Naive B cell (primary cell): ENCODE data around the gene SIGLEC6. TPM values are rescaled to one million over a fixed set of nuclear protein-coding genes. Genes with fewer than 3 reads are reported as not detected.

ENCODE experiments used
- ATAC-seq, 2 donors: fragments of 150-1000 bp; cut with Tn5 transposase; 2 replicates each; pipeline ENCODE4 v1.10.0; 2021; ENCODE audit warnings: low read depth in 2 of 2, mild to moderate bottlenecking in 2 of 2, moderate library complexity in 2 of 2
- DNase-seq: peaks from one replicate; pipeline ENCODE4 v3.0.0; 2022
- H3K27ac Mint-ChIP-seq, 6 donors: one replicate each; pipeline ENCODE4 v1.8.0; 2020 to 2022; ENCODE audit warnings: mild to moderate bottlenecking in 6 of 6, mixed read lengths in 6 of 6, moderate library complexity in 5 of 6, inconsistent platforms in 2 of 6
- H3K27me3 Mint-ChIP-seq, 3 donors: one replicate each; pipeline ENCODE4 v1.8.0; 2021 to 2022; ENCODE audit warnings: mixed read lengths in 3 of 3, mild to moderate bottlenecking in 1 of 3
- H3K36me3 Mint-ChIP-seq, 2 donors: one replicate each; pipeline ENCODE4 v1.8.0; 2020 to 2022; ENCODE audit warnings: mixed read lengths in 2 of 2, inconsistent platforms in 1 of 2, mild to moderate bottlenecking in 1 of 2
- H3K4me1 Mint-ChIP-seq, 3 donors: one replicate each; pipeline ENCODE4 v1.8.0; 2020 to 2022; ENCODE audit warnings: mixed read lengths in 3 of 3, inconsistent platforms in 1 of 3, mild to moderate bottlenecking in 1 of 3, moderate library complexity in 1 of 3
- H3K4me3 Mint-ChIP-seq, 8 donors: one replicate each; pipeline ENCODE4 v1.8.0; 2020 to 2022; ENCODE audit warnings: mild to moderate bottlenecking in 8 of 8, mixed read lengths in 8 of 8, moderate library complexity in 8 of 8, inconsistent platforms in 2 of 8
- H3K9me3 Mint-ChIP-seq, 7 donors: one replicate each; pipeline ENCODE4 v1.8.0; 2020 to 2022; ENCODE audit warnings: mixed read lengths in 7 of 7, mild to moderate bottlenecking in 5 of 7, inconsistent platforms in 2 of 7, moderate library complexity in 1 of 7
- polyA plus RNA-seq, 6 donors: library from polyadenylated mRNA; unstranded; fragments of 300-500 nt; fragmentation: Illumina TruSeq; gene quantifications; one replicate each; pipeline ENCODE4 v1.2.3, GENCODE V29; 2021; ENCODE audit warnings: low read depth in 6 of 6

SIGLEC6 gene
- polyA plus RNA-seq, result 1 to 10 TPM in 3 of 6 donors, under 1 TPM in 2, not detected in 1; 0.72 to 1.9 (median 1.2) TPM

- DNase-seq, result peak; percentile 78
- Mint-ChIP-seq H3K27me3 (peaks cover 0 to 5% (median 0%) of the 10 kb centered on the region in 3 donors), H3K36me3 (no peaks in the 10 kb centered on the region), H3K27ac (peak within 1 kb of the TSS; percentile 57 to 94 (median 75)), H3K4me3 (peak within 1 kb of the TSS; percentile 69 to 89 (median 84)), H3K4me1 (peaks cover 44 to 59% (median 46%) of the 10 kb centered on the region in 3 donors), H3K9me3 (no peaks in the 10 kb centered on the region)
- ATAC-seq, result peak; percentile 100
Measured at GRCh38 chr19:51531349-51532315, at the start of gene SIGLEC6. Gene SIGLEC6 (minus strand): TSS chr19:51531670. CDS start chr19:51531648, 22 bp downstream.

DNA sequence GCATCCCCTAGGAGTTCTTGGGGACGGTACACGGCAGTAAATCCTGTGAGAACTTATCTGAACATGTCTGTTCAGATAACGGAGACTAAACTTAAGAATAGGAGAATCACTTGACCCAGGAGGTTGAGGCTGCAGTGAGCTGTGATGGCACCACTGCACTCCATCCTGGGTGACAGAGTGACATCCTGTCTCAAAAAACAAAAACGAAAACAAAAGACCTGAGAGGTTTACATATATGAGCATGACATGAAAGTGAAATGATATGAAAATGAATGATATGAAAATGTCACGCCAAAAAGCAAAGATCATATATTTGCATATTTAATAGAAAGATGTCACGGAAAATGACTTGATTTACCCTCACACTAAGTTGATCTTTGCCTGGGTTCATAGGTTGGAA is 45.4 kb upstream of the SIGLEC6 start:
- no peaks in the 10 kb centered on the region for H3K9me3 Mint-ChIP-seq
- peak overlapping the region in 3 of 6 donors; percentile 22 to 82 (median 37) for H3K27ac Mint-ChIP-seq
- H3K27me3 Mint-ChIP-seq, result no peaks in the 10 kb centered on the region
- peaks cover 14 to 36% (median 29%) of the 10 kb centered on the region in 3 donors for H3K4me1 Mint-ChIP-seq
- DNase-seq (no peak), ATAC-seq (no peak)
- H3K4me3 Mint-ChIP-seq, result no peak overlapping the region
- H3K36me3 Mint-ChIP-seq, result peaks cover 23 to 27% of the 10 kb centered on the region in 2 donors

- H3K27ac Mint-ChIP-seq, result peak overlapping the region in 3 of 6 donors; percentile 42 to 88 (median 65)
- peak overlapping the region in 4 of 8 donors; percentile 22 to 70 (median 37) for H3K4me3 Mint-ChIP-seq
- DNase-seq, result no peak
- ATAC-seq, result no peak
- H3K27me3 Mint-ChIP-seq, result no peaks in the 10 kb centered on the region
- H3K4me1 Mint-ChIP-seq, result peaks cover 21 to 43% (median 42%) of the 10 kb centered on the region in 3 donors
- peaks cover 5 to 7% of the 10 kb centered on the region in 2 donors for H3K36me3 Mint-ChIP-seq
- no peaks in the 10 kb centered on the region for H3K9me3 Mint-ChIP-seq
Measured at GRCh38 chr19:51573331-51573730, 41.9 kb upstream of the SIGLEC6 start.

DNA sequence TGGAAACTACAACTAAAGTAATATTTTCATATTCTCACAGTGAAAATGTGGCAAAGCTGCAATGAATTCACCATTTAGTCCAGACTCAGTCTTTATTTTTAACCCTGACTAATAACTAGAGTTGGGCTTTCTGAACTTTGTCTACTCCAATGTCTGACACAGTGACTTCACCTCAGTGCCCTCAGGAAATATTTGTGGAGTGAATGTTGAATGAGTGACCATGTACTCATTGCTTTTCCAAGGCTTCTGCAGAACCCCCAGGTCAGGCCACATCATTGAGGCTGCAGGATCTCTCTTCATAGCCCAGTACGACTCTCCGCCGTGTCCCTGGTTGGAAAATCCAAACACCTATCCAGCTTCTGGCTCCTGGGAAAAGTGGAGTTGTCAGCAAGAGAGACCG is 41.4 kb upstream of the SIGLEC6 start:
- no peak for ATAC-seq
- H3K4me3 Mint-ChIP-seq, result peak overlapping the region in 2 of 8 donors; percentile 33 to 70

DNA sequence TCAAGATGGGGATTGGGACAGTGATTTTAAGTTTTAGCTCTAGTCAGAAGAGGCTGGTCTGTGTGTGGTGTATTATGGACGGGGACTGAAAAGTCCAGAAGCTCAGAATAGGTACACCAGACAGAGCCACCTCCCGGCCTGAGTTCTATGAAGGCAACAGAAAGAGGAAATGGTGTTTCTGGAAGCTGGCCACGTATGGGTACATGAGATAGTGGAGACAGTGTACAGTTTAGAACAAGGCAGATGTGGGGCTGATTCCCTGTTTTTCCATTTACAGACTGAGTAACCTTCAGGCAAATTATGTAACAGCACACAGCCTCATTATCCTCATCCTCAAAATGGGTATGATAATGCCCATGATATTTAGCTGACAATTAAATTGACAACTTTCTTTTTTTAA is 40.9 kb upstream of the SIGLEC6 start:
- H3K27ac Mint-ChIP-seq, result peak overlapping the region in 3 of 6 donors; percentile 15 to 90 (median 71)

More for the DNA sequence above, 41.4 kb upstream of the SIGLEC6 start:
- no peak for DNase-seq
- peaks cover 5 to 7% of the 10 kb centered on the region in 2 donors for H3K36me3 Mint-ChIP-seq
- no peaks in the 10 kb centered on the region for H3K27me3 Mint-ChIP-seq
- H3K9me3 Mint-ChIP-seq, result no peaks in the 10 kb centered on the region
- peak overlapping the region in 1 of 6 donors; percentile 65 for H3K27ac Mint-ChIP-seq
- peaks cover 21 to 43% (median 42%) of the 10 kb centered on the region in 3 donors for H3K4me1 Mint-ChIP-seq

GRCh38 chr19:51571599-51571998 is 40.1 kb upstream of the SIGLEC6 start:
- peaks cover 5 to 7% of the 10 kb centered on the region in 2 donors for H3K36me3 Mint-ChIP-seq
- H3K27me3 Mint-ChIP-seq, result no peaks in the 10 kb centered on the region
- no peak for ATAC-seq
- no peaks in the 10 kb centered on the region for H3K9me3 Mint-ChIP-seq
- H3K4me1 Mint-ChIP-seq, result peaks cover 21 to 40% (median 37%) of the 10 kb centered on the region in 3 donors
- peak overlapping the region; percentile 96 to 100 (median 98) for H3K4me3 Mint-ChIP-seq
- H3K27ac Mint-ChIP-seq, result peak overlapping the region in 5 of 6 donors; percentile 56 to 96 (median 82)
- no peak for DNase-seq

More for the DNA sequence above, 40.9 kb upstream of the SIGLEC6 start:
- Mint-ChIP-seq H3K9me3 (no peaks in the 10 kb centered on the region), H3K4me3 (peak overlapping the region; percentile 61 to 100 (median 98)), H3K4me1 (peaks cover 21 to 43% (median 42%) of the 10 kb centered on the region in 3 donors), H3K27me3 (no peaks in the 10 kb centered on the region), H3K36me3 (peaks cover 5 to 7% of the 10 kb centered on the region in 2 donors)
- no peak for DNase-seq
- ATAC-seq, result peak; percentile 70 to 73

- peaks cover 21 to 38% (median 38%) of the 10 kb centered on the region in 3 donors for H3K4me1 Mint-ChIP-seq
- H3K27ac Mint-ChIP-seq, result peak within 1 kb of the TSS in 5 of 6 donors; percentile 71 to 96 (median 82)
- ATAC-seq (peak; percentile 82 to 84), DNase-seq (peak; percentile 61)
- peak within 1 kb of the TSS; percentile 96 to 100 (median 98) for H3K4me3 Mint-ChIP-seq
- no peaks in the 10 kb centered on the region for H3K27me3 Mint-ChIP-seq
- no peaks in the 10 kb centered on the region for H3K9me3 Mint-ChIP-seq
- peaks cover 5 to 7% of the 10 kb centered on the region in 2 donors for H3K36me3 Mint-ChIP-seq
Measured at GRCh38 chr19:51570962-51571575, 39.6 kb upstream of the SIGLEC6 start, which contains the start of gene ZNF175. Gene ZNF175 (plus strand): TSS chr19:51571283. CDS start chr19:51573330, 2,047 bp downstream.

- peaks cover 0 to 3% (median 0%) of the 10 kb centered on the region in 3 donors for H3K27me3 Mint-ChIP-seq
- no peak overlapping the region for H3K27ac Mint-ChIP-seq
- peaks cover 35 to 54% (median 52%) of the 10 kb centered on the region in 3 donors for H3K4me1 Mint-ChIP-seq
- H3K9me3 Mint-ChIP-seq, result no peaks in the 10 kb centered on the region
- DNase-seq, result no peak
- peak overlapping the region in 1 of 8 donors; percentile 63 for H3K4me3 Mint-ChIP-seq
- ATAC-seq, result no peak
- H3K36me3 Mint-ChIP-seq, result no peaks in the 10 kb centered on the region
Measured at GRCh38 chr19:51568456-51568855, 37.0 kb upstream of the SIGLEC6 start.

DNA sequence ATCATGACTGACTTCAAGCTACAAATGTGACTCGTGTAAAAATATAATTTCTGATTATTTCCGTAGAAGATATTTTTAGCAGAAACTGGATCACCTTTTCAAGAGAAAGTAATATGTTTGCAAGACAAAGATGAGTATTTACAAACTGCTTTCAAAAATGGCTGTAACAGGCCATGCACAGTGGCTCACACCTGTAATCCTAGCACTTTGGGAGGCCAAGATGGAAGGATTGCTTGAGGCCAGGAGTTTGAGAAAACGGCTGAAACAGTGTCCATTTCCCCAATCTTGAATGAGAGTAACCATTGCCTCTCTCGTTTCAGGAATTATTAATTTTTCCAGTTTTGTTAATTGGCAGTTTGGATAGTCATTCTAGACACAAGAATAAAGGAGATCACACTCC is 36.1 kb upstream of the SIGLEC6 start:
- ATAC-seq (no peak), DNase-seq (no peak)
- Mint-ChIP-seq H3K27me3 (peaks cover 0 to 3% (median 0%) of the 10 kb centered on the region in 3 donors), H3K9me3 (no peaks in the 10 kb centered on the region), H3K36me3 (no peaks in the 10 kb centered on the region), H3K4me3 (peak overlapping the region in 1 of 8 donors; percentile 15), H3K27ac (no peak overlapping the region), H3K4me1 (peaks cover 35 to 51% (median 48%) of the 10 kb centered on the region in 3 donors)

- ATAC-seq (no peak), DNase-seq (no peak)
- Mint-ChIP-seq H3K27me3 (peaks cover 0 to 3% (median 0%) of the 10 kb centered on the region in 3 donors), H3K4me1 (peaks cover 26 to 41% (median 38%) of the 10 kb centered on the region in 3 donors), H3K36me3 (no peaks in the 10 kb centered on the region), H3K9me3 (no peaks in the 10 kb centered on the region), H3K27ac (no peak overlapping the region), H3K4me3 (peak overlapping the region in 1 of 8 donors; percentile 58)
Measured at GRCh38 chr19:51566489-51567100, 35.1 kb upstream of the SIGLEC6 start.

DNA sequence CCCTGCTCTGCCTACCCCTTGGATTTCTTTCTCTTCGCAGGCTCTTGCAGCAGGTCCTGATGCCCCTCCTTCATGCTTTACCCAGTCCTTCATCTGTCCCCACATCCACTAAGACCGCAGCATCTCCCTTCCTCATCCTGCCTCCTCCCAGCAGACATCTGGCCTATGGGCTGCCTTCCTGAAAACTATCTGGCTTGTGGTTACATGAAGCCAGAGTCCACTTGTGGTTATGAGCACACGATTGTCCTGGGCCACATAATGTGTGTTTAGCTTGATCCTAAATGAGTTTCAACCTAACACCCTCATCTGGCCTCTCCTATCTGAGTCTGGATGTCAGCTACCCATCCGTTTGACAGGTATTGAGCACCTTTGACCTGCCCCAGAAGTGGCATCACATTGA is 34.1 kb upstream of the SIGLEC6 start:
- H3K36me3 Mint-ChIP-seq, result no peaks in the 10 kb centered on the region
- no peak for DNase-seq
- peak overlapping the region in 2 of 6 donors; percentile 65 to 71 for H3K27ac Mint-ChIP-seq
- peak overlapping the region in 4 of 8 donors; percentile 3 to 76 (median 26) for H3K4me3 Mint-ChIP-seq
- peaks cover 0 to 7% (median 3%) of the 10 kb centered on the region in 3 donors for H3K27me3 Mint-ChIP-seq
- peaks cover 22 to 34% (median 32%) of the 10 kb centered on the region in 3 donors for H3K4me1 Mint-ChIP-seq
- H3K9me3 Mint-ChIP-seq, result peaks cover 0 to 4% (median 0%) of the 10 kb centered on the region in 7 donors
- ATAC-seq, result no peak

GRCh38 chr19:51564791-51565190 is 33.3 kb upstream of the SIGLEC6 start:
- DNase-seq (no peak), ATAC-seq (peak; percentile 71 to 83)
- H3K27me3 Mint-ChIP-seq, result peaks cover 3 to 15% (median 5%) of the 10 kb centered on the region in 3 donors
- H3K36me3 Mint-ChIP-seq, result no peaks in the 10 kb centered on the region
- peaks cover 0 to 4% (median 0%) of the 10 kb centered on the region in 7 donors for H3K9me3 Mint-ChIP-seq
- H3K4me1 Mint-ChIP-seq, result peaks cover 22 to 39% (median 30%) of the 10 kb centered on the region in 3 donors
- H3K27ac Mint-ChIP-seq, result peak overlapping the region in 2 of 6 donors; percentile 78 to 87
- peak overlapping the region in 5 of 8 donors; percentile 3 to 77 (median 32) for H3K4me3 Mint-ChIP-seq
